Tibial artery (tissue), 4 donors: Measurements from ENCODE around the gene GPR27.

ENCODE experiments used
- DNase-seq, 2 donors: peaks; one replicate each; pipeline ENCODE4 v3.0.0-alpha.2; 2019
- H3K27ac ChIP-seq, 2 donors: fragments of 200-600 bp; sonication (generic) in 1 of 2; 1 replicate in 1 of 2; 2 replicates in 1 of 2; pipeline ENCODE4 v1.5.1; 2018 to 2019; ENCODE audit warnings: mild to moderate bottlenecking in 1 of 2
- H3K27me3 ChIP-seq, 2 donors: fragments of 200-600 bp; sonication (generic) in 1 of 2; one replicate each; pipeline versions ENCODE4 v1.5.1 to v1.6.0; 2016 to 2019
- H3K36me3 ChIP-seq, 3 donors: fragments of 200-600 bp; sonication (generic) in 2 of 3; one replicate each; pipeline ENCODE4 v1.5.1; 2016 to 2019; ENCODE audit warnings: mild to moderate bottlenecking in 2 of 3
- H3K4me1 ChIP-seq, 4 donors: fragments of 200-600 bp; sonication (generic) in 2 of 4; 1 replicate in 3 of 4; 2 replicates in 1 of 4; pipeline ENCODE4 v1.5.1; 2016 to 2019
- H3K4me3 ChIP-seq, 2 donors: fragments of 200-600 bp; sonication (generic) in 1 of 2; 1 replicate in 1 of 2; 2 replicates in 1 of 2; pipeline ENCODE4 v1.5.1; 2018 to 2019; ENCODE audit warnings: mild to moderate bottlenecking in 2 of 2
- H3K9me3 ChIP-seq, 3 donors: fragments of 200-600 bp; sonication (generic) in 1 of 3; one replicate each; pipeline ENCODE4 v1.5.1; 2016 to 2019
- intact Hi-C: fragments of 100-400 bp; cut with DNase I; formaldehyde crosslinking; loops from one replicate; pipeline ENCODE4 v1.15.0; 2023; ENCODE audit warnings: low total_unique reads
- TF ChIP-seq, protein P1 (sequence below), 2 experiments: fragments of 200-600 bp in 1 of 2; fragments of 450-650 bp in 1 of 2; IDR thresholded peaks; one replicate each; pipeline ENCODE4 v1.5.1; 2017 to 2019; ENCODE audit warnings: antibody characterized with exemption in 2 of 2, mild to moderate bottlenecking in 1 of 2, moderate library complexity in 1 of 2

The GPR27 gene

DNA sequence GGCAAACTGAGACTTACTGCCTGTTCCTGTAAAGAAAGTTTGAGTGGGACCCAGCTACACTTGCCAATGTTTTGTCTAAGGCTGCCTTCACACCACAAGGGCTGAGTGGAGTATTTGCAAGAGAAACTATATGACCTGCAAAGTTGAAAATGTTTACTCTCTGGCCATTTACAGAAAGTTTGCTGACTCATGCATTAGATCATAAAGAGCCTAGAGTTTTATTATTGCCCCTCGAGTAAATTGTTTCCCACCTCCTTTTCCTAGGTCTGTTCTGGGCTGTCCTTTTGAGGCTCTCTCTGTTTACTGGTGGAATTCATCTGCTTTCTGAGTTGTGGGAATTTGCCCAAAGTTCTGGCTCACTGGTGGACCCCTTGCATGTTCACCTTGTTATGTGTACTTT lies 38.0 kb downstream of the GPR27 start:
- Histone ChIP-seq H3K27ac (no peak overlapping the region), H3K27me3 (peaks cover 0 to 24% of the 10 kb centered on the region in 2 donors), H3K4me1 (no peaks in the 10 kb centered on the region), H3K4me3 (no peak overlapping the region), H3K36me3 (no peaks in the 10 kb centered on the region), H3K9me3 (no peaks in the 10 kb centered on the region)
- no peak for DNase-seq
- TF ChIP-seq, protein P1, sequence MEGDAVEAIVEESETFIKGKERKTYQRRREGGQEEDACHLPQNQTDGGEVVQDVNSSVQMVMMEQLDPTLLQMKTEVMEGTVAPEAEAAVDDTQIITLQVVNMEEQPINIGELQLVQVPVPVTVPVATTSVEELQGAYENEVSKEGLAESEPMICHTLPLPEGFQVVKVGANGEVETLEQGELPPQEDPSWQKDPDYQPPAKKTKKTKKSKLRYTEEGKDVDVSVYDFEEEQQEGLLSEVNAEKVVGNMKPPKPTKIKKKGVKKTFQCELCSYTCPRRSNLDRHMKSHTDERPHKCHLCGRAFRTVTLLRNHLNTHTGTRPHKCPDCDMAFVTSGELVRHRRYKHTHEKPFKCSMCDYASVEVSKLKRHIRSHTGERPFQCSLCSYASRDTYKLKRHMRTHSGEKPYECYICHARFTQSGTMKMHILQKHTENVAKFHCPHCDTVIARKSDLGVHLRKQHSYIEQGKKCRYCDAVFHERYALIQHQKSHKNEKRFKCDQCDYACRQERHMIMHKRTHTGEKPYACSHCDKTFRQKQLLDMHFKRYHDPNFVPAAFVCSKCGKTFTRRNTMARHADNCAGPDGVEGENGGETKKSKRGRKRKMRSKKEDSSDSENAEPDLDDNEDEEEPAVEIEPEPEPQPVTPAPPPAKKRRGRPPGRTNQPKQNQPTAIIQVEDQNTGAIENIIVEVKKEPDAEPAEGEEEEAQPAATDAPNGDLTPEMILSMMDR (IDR thresholded peaks at IDR 0.05): no peak
- intact Hi-C loops: no loop called here

DNA sequence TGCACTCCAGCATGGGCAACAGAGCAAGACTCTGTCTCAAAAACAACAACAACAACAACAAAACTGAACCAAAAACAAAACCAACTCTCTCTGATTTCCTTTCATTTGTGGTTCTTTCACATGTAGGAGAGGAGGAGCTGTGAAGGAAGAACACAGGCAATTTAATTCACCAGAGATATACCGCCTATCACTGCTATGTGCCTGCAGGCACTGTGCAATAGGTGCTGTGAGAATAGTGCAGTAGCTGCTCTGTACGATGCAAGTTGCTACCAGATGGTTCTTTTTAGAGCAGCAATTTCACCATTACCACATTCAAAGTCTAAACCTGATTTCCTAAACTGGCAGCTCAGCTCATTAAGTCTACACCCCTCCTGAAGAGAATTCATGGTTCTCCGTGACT lies 42.6 kb downstream of the GPR27 start:
- no peaks in the 10 kb centered on the region for H3K36me3 ChIP-seq
- H3K27ac ChIP-seq: no peak overlapping the region
- H3K27me3 ChIP-seq: peaks cover 0 to 25% of the 10 kb centered on the region in 2 donors
- TF ChIP-seq, protein P1 (IDR thresholded peaks at IDR 0.05): no peak
- no peak overlapping the region for H3K4me3 ChIP-seq
- no peaks in the 10 kb centered on the region for H3K4me1 ChIP-seq
- intact Hi-C loops: no loop called here
- DNase-seq: no peak
- H3K9me3 ChIP-seq: no peaks in the 10 kb centered on the region

DNA sequence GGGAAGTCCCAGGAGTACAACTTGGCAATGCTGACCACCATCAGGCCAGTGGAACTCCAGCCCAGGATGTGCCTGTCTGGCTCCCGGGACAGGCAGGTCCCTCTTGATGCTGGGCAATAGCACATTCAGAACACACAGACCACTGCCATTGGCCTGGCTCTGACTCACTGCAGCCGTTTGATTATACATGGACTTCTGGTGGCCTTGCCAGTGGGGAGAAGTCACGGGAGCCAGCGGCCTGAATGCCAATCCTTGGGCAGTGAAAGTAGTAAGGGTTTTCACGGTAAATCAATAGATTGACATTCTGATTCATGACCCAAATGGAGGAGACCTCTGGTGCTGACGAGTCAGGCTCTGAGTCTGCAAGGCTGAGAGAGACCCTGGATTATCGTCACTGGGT lies 43.8 kb downstream of the GPR27 start:
- H3K27ac ChIP-seq: no peak overlapping the region

DNA sequence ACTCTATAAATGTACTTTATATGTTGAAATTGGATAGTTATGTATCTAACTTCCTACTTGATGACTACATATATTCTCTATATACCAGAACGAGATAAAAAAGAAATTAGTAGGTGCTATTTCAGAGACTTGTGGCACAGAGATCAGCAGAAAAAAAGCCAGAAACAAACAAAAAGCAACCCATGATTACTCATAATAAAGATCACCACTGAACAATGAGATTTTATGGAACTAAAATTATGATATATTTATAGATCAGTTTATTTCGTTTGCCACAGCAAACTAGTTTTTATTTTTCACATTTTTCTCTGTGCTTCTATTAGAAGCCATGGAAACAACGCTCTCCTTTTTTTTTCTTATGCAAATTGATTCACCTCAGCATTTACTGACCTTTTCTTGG lies 46.4 kb downstream of the GPR27 start:
- peaks cover 0 to 41% of the 10 kb centered on the region in 2 donors for H3K27me3 ChIP-seq
- no peak overlapping the region for H3K4me3 ChIP-seq
- DNase-seq: no peak
- intact Hi-C loops: no loop called here
- no peaks in the 10 kb centered on the region for H3K4me1 ChIP-seq
- H3K36me3 ChIP-seq: no peaks in the 10 kb centered on the region
- H3K27ac ChIP-seq: no peak overlapping the region
- no peaks in the 10 kb centered on the region for H3K9me3 ChIP-seq
- TF ChIP-seq, protein P1 (IDR thresholded peaks at IDR 0.05): no peak

More for the DNA sequence above, 43.8 kb downstream of the GPR27 start:
- Histone ChIP-seq H3K9me3 (no peaks in the 10 kb centered on the region), H3K4me3 (no peak overlapping the region), H3K4me1 (no peaks in the 10 kb centered on the region), H3K36me3 (no peaks in the 10 kb centered on the region), H3K27me3 (peaks cover 0 to 32% of the 10 kb centered on the region in 2 donors)
- TF ChIP-seq, protein P1 (IDR thresholded peaks at IDR 0.05): no peak
- no peak for DNase-seq
- intact Hi-C loops: no loop called here

DNA sequence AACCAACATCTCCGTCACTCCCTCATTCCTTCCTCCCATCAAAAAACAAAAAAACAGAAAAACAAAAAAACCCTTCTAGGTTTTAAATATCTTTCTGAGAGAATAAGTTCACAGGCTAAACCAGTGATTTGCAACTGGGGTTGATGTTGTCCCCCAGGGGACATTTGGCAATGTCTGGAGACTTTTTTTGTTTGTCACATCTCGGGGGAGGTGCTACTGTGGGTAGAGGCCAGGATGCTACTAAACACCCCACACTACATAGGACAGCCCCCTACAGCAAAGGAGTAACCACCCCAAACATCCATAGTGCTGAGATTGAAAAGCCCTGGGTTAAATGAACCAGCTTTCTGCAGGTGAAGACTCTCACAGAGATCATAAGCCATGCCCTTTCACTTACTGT lies 48.3 kb downstream of the GPR27 start:
- H3K27ac ChIP-seq: no peak overlapping the region
- H3K4me1 ChIP-seq: no peaks in the 10 kb centered on the region
- intact Hi-C loops: no loop called here
- H3K4me3 ChIP-seq: no peak overlapping the region
- no peaks in the 10 kb centered on the region for H3K36me3 ChIP-seq
- TF ChIP-seq, protein P1 (IDR thresholded peaks at IDR 0.05): no peak
- no peak for DNase-seq
- no peaks in the 10 kb centered on the region for H3K9me3 ChIP-seq
- peaks cover 0 to 46% of the 10 kb centered on the region in 2 donors for H3K27me3 ChIP-seq

DNA sequence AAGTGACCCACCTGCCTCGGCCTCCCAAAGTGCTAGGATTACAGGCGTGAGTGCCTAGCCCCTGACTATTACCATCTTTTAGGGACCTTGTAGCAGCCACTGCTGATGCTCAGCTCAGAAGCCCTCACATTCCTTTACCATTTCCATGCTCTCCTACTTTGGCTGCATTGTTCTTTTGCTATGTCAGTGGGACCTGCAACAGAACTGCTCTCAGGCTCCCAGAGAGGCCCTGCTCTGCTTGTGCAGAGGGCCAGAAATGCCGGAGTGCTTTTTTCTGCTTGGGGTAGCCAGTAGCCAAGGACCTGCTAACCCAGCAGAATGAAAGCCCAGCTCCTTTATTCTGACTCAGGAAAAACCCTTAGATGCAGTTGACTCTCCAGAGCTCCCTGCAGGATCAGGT lies 49.6 kb downstream of the GPR27 start:
- TF ChIP-seq, protein P1 (IDR thresholded peaks at IDR 0.05): no peak
- Histone ChIP-seq H3K36me3 (no peaks in the 10 kb centered on the region), H3K27ac (no peak overlapping the region), H3K4me3 (no peak overlapping the region), H3K9me3 (no peaks in the 10 kb centered on the region), H3K4me1 (no peaks in the 10 kb centered on the region), H3K27me3 (peaks cover 0 to 53% of the 10 kb centered on the region in 2 donors)
- DNase-seq: no peak
- intact Hi-C loops: no loop called here
